ENCODE measurements around the gene AK8.

Gene AK8

GRCh38 chr9:132878695-132879456 lies 792 bp upstream of the AK8 start, which contains the start of gene SPACA9:
TSS of gene SPACA9 (plus strand) at chr9:132878898. CDS start at chr9:132883948, 5,050 bp downstream.
- Histone ChIP-seq H3K27ac (ENCODE audit: low read depth, low read length, poor library complexity, severe bottlenecking) (peak within 1 kb of the TSS; percentile 12), H3K9me2 (ENCODE audit: low read depth, low read length) (no peaks in the 10 kb centered on the region), H3K9ac (ENCODE audit: low read length) (peak within 1 kb of the TSS; percentile 73), H3F3A (ENCODE audit: insufficient read depth, low read length) (no peaks in the 10 kb centered on the region), H3K9me3 (ENCODE audit: low read length) (no peaks in the 10 kb centered on the region), H3K4me2 (ENCODE audit: low read length) (peak within 1 kb of the TSS; percentile 76), H3K79me2 (ENCODE audit: insufficient read depth, low read length) (no peaks in the 10 kb centered on the region), H3K4me3 (ENCODE audit: low read depth, low read length, poor library complexity, severe bottlenecking) (peak within 1 kb of the TSS; percentile 81), H4K20me1 (ENCODE audit: insufficient read depth, low read length) (no peaks in the 10 kb centered on the region), H3K4me1 (ENCODE audit: insufficient read depth, low read length, severe bottlenecking) (peaks cover 18% of the 10 kb centered on the region), H2AFZ (ENCODE audit: low read length) (peak within 1 kb of the TSS; percentile 76), H3K27me3 (ENCODE audit: insufficient read depth, low read length) (no peaks in the 10 kb centered on the region), H3K36me3 (ENCODE audit: insufficient read depth, low read length) (no peaks in the 10 kb centered on the region)
- TF ChIP-seq CTCF (IDR thresholded peaks at IDR 0.05; ENCODE audit: low read length) (no peak), EZH2 (IDR thresholded peaks at IDR 0.05; ENCODE audit: borderline replicate concordance, low read length) (no peak)

GRCh38 chr9:132877458-132877823 lies 643 bp downstream of the AK8 start:
- TF ChIP-seq EZH2 (IDR thresholded peaks at IDR 0.05; ENCODE audit: borderline replicate concordance, low read length), result no peak
- no peak for TF ChIP-seq CTCF (IDR thresholded peaks at IDR 0.05; ENCODE audit: low read length)
- H3K27ac ChIP-seq (ENCODE audit: low read depth, low read length, poor library complexity, severe bottlenecking), result no peak overlapping the region
- H4K20me1 ChIP-seq (ENCODE audit: insufficient read depth, low read length), result no peaks in the 10 kb centered on the region
- H3K27me3 ChIP-seq (ENCODE audit: insufficient read depth, low read length), result no peaks in the 10 kb centered on the region
- peak overlapping the region; percentile 81 for H3K4me3 ChIP-seq (ENCODE audit: low read depth, low read length, poor library complexity, severe bottlenecking)
- H3K4me2 ChIP-seq (ENCODE audit: low read length), result peak overlapping the region; percentile 76
- H3K36me3 ChIP-seq (ENCODE audit: insufficient read depth, low read length), result no peaks in the 10 kb centered on the region
- no peaks in the 10 kb centered on the region for H3K79me2 ChIP-seq (ENCODE audit: insufficient read depth, low read length)
- no peaks in the 10 kb centered on the region for H3F3A ChIP-seq (ENCODE audit: insufficient read depth, low read length)
- H3K9me2 ChIP-seq (ENCODE audit: low read depth, low read length), result no peaks in the 10 kb centered on the region
- no peak overlapping the region; the same call in 1 of the 2 replicates for H3K9ac ChIP-seq (ENCODE audit: low read length)
- peaks cover 18% of the 10 kb centered on the region for H3K4me1 ChIP-seq (ENCODE audit: insufficient read depth, low read length, severe bottlenecking)
- no peak overlapping the region for H2AFZ ChIP-seq (ENCODE audit: low read length)
- H3K9me3 ChIP-seq (ENCODE audit: low read length), result no peaks in the 10 kb centered on the region

- H3K36me3 ChIP-seq (ENCODE audit: insufficient read depth, low read length), result no peaks in the 10 kb centered on the region
These were observed 1.2 kb downstream of the AK8 start for GRCh38 chr9:132876849-132877248.

More at GRCh38 chr9:132876849-132877248, 1.2 kb downstream of the AK8 start:
- Histone ChIP-seq H3K79me2 (ENCODE audit: insufficient read depth, low read length) (no peaks in the 10 kb centered on the region), H3K9me3 (ENCODE audit: low read length) (no peaks in the 10 kb centered on the region), H3K27me3 (ENCODE audit: insufficient read depth, low read length) (no peaks in the 10 kb centered on the region), H3K27ac (ENCODE audit: low read depth, low read length, poor library complexity, severe bottlenecking) (no peak overlapping the region), H3K9ac (ENCODE audit: low read length) (no peak overlapping the region), H2AFZ (ENCODE audit: low read length) (no peak overlapping the region), H4K20me1 (ENCODE audit: insufficient read depth, low read length) (no peaks in the 10 kb centered on the region), H3K4me3 (ENCODE audit: low read depth, low read length, poor library complexity, severe bottlenecking) (no peak overlapping the region), H3K4me1 (ENCODE audit: insufficient read depth, low read length, severe bottlenecking) (peaks cover 18% of the 10 kb centered on the region), H3F3A (ENCODE audit: insufficient read depth, low read length) (no peaks in the 10 kb centered on the region), H3K4me2 (ENCODE audit: low read length) (no peak overlapping the region), H3K9me2 (ENCODE audit: low read depth, low read length) (no peaks in the 10 kb centered on the region)
- TF ChIP-seq EZH2 (IDR thresholded peaks at IDR 0.05; ENCODE audit: borderline replicate concordance, low read length) (no peak), CTCF (IDR thresholded peaks at IDR 0.05; ENCODE audit: low read length) (no peak)

Measured in OCI-LY1 (cell line).